ENCODE results near the gene PCSK2.

Gene PCSK2

GRCh38 chr20:17519606-17520285, 292.9 kb downstream of the PCSK2 start:
- FAIRE-seq = no peak
- TF ChIP-seq POLR2A (IDR thresholded peaks at IDR 0.05; ENCODE audit: low read depth, low read length) (no peak), POLR2AphosphoS5 (IDR thresholded peaks at IDR 0.05; ENCODE audit: low read depth, low read length) (no peak), TAF1 (IDR thresholded peaks at IDR 0.05; ENCODE audit: borderline replicate concordance, low read depth, low read length) (no peak)
- no peak for DNase-seq (ENCODE audit: insufficient read length)

GRCh38 chr20:17520583-17520982, 293.7 kb downstream of the PCSK2 start:
- TF ChIP-seq POLR2AphosphoS5 (IDR thresholded peaks at IDR 0.05; ENCODE audit: low read depth, low read length) (no peak), TAF1 (IDR thresholded peaks at IDR 0.05; ENCODE audit: borderline replicate concordance, low read depth, low read length) (no peak), POLR2A (IDR thresholded peaks at IDR 0.05; ENCODE audit: low read depth, low read length) (no peak)
- DNase-seq (ENCODE audit: insufficient read length) = no peak
- no peak for FAIRE-seq

- DNase-seq (ENCODE audit: insufficient read length) (no peak), FAIRE-seq (no peak)
- TF ChIP-seq POLR2A (IDR thresholded peaks at IDR 0.05; ENCODE audit: low read depth, low read length) (no peak), POLR2AphosphoS5 (IDR thresholded peaks at IDR 0.05; ENCODE audit: low read depth, low read length) (no peak), TAF1 (IDR thresholded peaks at IDR 0.05; ENCODE audit: borderline replicate concordance, low read depth, low read length) (no peak)
These were observed 295.7 kb downstream of the PCSK2 start for GRCh38 chr20:17522528-17522927.

GRCh38 chr20:17523326-17523725, 296.5 kb downstream of the PCSK2 start:
- DNase-seq (ENCODE audit: insufficient read length) = no peak
- no peak for FAIRE-seq
- no peak for TF ChIP-seq POLR2AphosphoS5 (IDR thresholded peaks at IDR 0.05; ENCODE audit: low read depth, low read length)
- no peak for TF ChIP-seq POLR2A (IDR thresholded peaks at IDR 0.05; ENCODE audit: low read depth, low read length)
- no peak for TF ChIP-seq TAF1 (IDR thresholded peaks at IDR 0.05; ENCODE audit: borderline replicate concordance, low read depth, low read length)

DNA sequence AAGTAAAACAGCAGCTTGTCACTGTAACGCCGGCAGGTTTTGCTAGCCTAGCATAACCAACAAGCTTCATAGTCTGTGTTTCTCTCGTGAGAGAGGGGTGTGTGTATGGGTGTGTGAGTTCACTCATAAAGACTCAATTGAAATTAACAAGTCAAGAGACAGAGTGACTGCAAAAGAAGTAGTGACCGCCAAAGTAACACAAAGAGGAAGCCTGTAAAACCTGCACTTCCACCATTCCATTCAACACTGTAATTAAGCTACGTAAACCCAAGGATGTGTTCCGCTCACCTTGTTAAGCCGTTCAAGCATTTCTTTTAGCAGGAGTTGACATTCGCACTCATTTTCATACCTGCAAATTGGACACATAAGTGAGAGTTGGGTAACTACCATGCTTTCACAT, 297.7 kb downstream of the PCSK2 start:
- no peak for DNase-seq (ENCODE audit: insufficient read length)
- no peak for TF ChIP-seq POLR2AphosphoS5 (IDR thresholded peaks at IDR 0.05; ENCODE audit: low read depth, low read length)
- no peak for TF ChIP-seq TAF1 (IDR thresholded peaks at IDR 0.05; ENCODE audit: borderline replicate concordance, low read depth, low read length)
- no peak for TF ChIP-seq POLR2A (IDR thresholded peaks at IDR 0.05; ENCODE audit: low read depth, low read length)
- FAIRE-seq = no peak

GRCh38 chr20:17525132-17525531, 298.3 kb downstream of the PCSK2 start:
- TF ChIP-seq POLR2A (IDR thresholded peaks at IDR 0.05; ENCODE audit: low read depth, low read length) (no peak), TAF1 (IDR thresholded peaks at IDR 0.05; ENCODE audit: borderline replicate concordance, low read depth, low read length) (no peak)
- DNase-seq (ENCODE audit: insufficient read length) (no peak), FAIRE-seq (no peak)

GRCh38 chr20:17525650-17526049, 298.8 kb downstream of the PCSK2 start:
- DNase-seq (ENCODE audit: insufficient read length) (no peak), FAIRE-seq (no peak)
- TF ChIP-seq TAF1 (IDR thresholded peaks at IDR 0.05; ENCODE audit: borderline replicate concordance, low read depth, low read length) = no peak
- no peak for TF ChIP-seq POLR2A (IDR thresholded peaks at IDR 0.05; ENCODE audit: low read depth, low read length)
- TF ChIP-seq POLR2AphosphoS5 (IDR thresholded peaks at IDR 0.05; ENCODE audit: low read depth, low read length) = no peak

GRCh38 chr20:17529586-17529985, 302.7 kb downstream of the PCSK2 start:
- no peak for DNase-seq (ENCODE audit: insufficient read length)
- no peak for TF ChIP-seq TAF1 (IDR thresholded peaks at IDR 0.05; ENCODE audit: borderline replicate concordance, low read depth, low read length)
- no peak for FAIRE-seq

- TF ChIP-seq POLR2AphosphoS5 (IDR thresholded peaks at IDR 0.05; ENCODE audit: low read depth, low read length) (no peak), POLR2A (IDR thresholded peaks at IDR 0.05; ENCODE audit: low read depth, low read length) (no peak), TAF1 (IDR thresholded peaks at IDR 0.05; ENCODE audit: borderline replicate concordance, low read depth, low read length) (no peak)
- no peak for DNase-seq (ENCODE audit: insufficient read length)
- no peak for FAIRE-seq
These were observed 303.3 kb downstream of the PCSK2 start for GRCh38 chr20:17530153-17530552.

- DNase-seq (ENCODE audit: insufficient read length) (peak; percentile 36), FAIRE-seq (peak; percentile 27)
- no peak for TF ChIP-seq POLR2A (IDR thresholded peaks at IDR 0.05; ENCODE audit: low read depth, low read length)
- TF ChIP-seq TAF1 (IDR thresholded peaks at IDR 0.05; ENCODE audit: borderline replicate concordance, low read depth, low read length) = no peak
- no peak for TF ChIP-seq POLR2AphosphoS5 (IDR thresholded peaks at IDR 0.05; ENCODE audit: low read depth, low read length)
These were observed 304.1 kb downstream of the PCSK2 start, which contains the start of gene BFSP1 for GRCh38 chr20:17530716-17531664. TSS of gene BFSP1 (minus strand) at chr20:17531379. CDS start at chr20:17531329, 50 bp downstream.

DNA sequence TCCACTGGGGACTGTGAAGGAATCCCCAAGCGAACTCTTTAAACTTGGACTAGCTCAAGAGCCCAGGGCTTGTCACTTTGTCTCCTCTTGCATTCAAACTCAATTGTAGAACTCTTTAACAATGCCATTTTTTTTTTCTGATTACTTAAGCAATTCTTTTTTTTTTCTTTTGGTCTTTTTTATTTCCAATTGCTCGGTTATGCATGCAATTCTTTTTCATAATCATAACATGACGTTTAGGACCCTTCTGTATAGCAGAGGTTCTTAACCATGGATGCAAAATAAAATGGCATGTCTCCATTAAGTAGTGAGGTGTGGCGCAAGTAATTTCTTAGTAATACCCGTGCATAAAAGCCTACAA, 304.8 kb downstream of the PCSK2 start:
- FAIRE-seq (no peak), DNase-seq (ENCODE audit: insufficient read length) (no peak)
- TF ChIP-seq TAF1 (IDR thresholded peaks at IDR 0.05; ENCODE audit: borderline replicate concordance, low read depth, low read length) (no peak), POLR2A (IDR thresholded peaks at IDR 0.05; ENCODE audit: low read depth, low read length) (no peak), POLR2AphosphoS5 (IDR thresholded peaks at IDR 0.05; ENCODE audit: low read depth, low read length) (no peak)

DNA sequence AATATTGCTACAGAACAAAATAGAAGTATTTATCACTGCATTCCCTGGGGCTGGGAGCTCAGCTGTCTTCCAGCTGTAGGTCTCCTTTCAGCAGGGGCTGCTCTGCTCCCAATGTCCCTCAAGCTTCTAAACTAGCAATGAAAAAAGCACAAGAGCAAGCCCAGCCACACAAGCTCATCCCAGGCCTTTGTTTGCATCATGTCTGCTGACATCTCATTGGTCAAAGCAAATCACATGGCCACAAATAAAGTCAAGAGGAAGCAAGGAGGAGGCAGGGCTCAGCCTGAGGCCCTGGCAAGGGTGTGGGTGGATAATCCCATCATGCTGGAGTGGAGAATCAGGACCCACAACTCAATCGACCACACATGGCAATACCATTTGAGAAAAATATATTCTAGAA, 306.6 kb downstream of the PCSK2 start:
- TF ChIP-seq TAF1 (IDR thresholded peaks at IDR 0.05; ENCODE audit: borderline replicate concordance, low read depth, low read length) (no peak), POLR2AphosphoS5 (IDR thresholded peaks at IDR 0.05; ENCODE audit: low read depth, low read length) (no peak), POLR2A (IDR thresholded peaks at IDR 0.05; ENCODE audit: low read depth, low read length) (no peak)
- DNase-seq (ENCODE audit: insufficient read length) = no peak
- FAIRE-seq = no peak
